ENCODE measurements around the gene NHSL1. TPM values are rescaled to one million over a fixed set of nuclear protein-coding genes. Genes with fewer than 3 reads are reported as not detected.

Gene NHSL1
- total RNA-seq, 1 donor from 2014 or later: 23.4 TPM

- Mint-ChIP-seq H3K36me3 (ENCODE audit: low read depth) (peaks cover 7% of the 10 kb centered on the region), H3K27me3 (ENCODE audit: low read depth) (no peaks in the 10 kb centered on the region), H3K4me1 (ENCODE audit: low read depth) (peaks cover 16% of the 10 kb centered on the region), H3K27ac (ENCODE audit: unreplicated experiment) (no peak overlapping the region), H3K9me3 (ENCODE audit: low read depth) (no peaks in the 10 kb centered on the region), H3K4me3 (ENCODE audit: unreplicated experiment) (no peak overlapping the region)
- no peak for TF ChIP-seq CTCF (IDR thresholded peaks at IDR 0.05)
- no peak for DNase-seq (ENCODE audit: low spot score)
Observed at GRCh38 chr6:138464085-138464484, 35.2 kb downstream of the NHSL1 start.

- Mint-ChIP-seq H3K4me3 (ENCODE audit: unreplicated experiment) (no peak overlapping the region), H3K36me3 (ENCODE audit: low read depth) (peaks cover 10% of the 10 kb centered on the region), H3K4me1 (ENCODE audit: low read depth) (peaks cover 16% of the 10 kb centered on the region), H3K27me3 (ENCODE audit: low read depth) (no peaks in the 10 kb centered on the region), H3K27ac (ENCODE audit: unreplicated experiment) (no peak overlapping the region), H3K9me3 (ENCODE audit: low read depth) (no peaks in the 10 kb centered on the region)
- DNase-seq (ENCODE audit: low spot score): no peak
- TF ChIP-seq CTCF (IDR thresholded peaks at IDR 0.05): no peak
Observed at GRCh38 chr6:138461647-138462046, 37.6 kb downstream of the NHSL1 start.

- H3K27ac Mint-ChIP-seq (ENCODE audit: unreplicated experiment): no peak overlapping the region
Observed at GRCh38 chr6:138456401-138456790, 42.9 kb downstream of the NHSL1 start.

GRCh38 chr6:138455746-138456400, 43.4 kb downstream of the NHSL1 start:
- Mint-ChIP-seq H3K27ac (ENCODE audit: unreplicated experiment) (no peak overlapping the region), H3K4me3 (ENCODE audit: unreplicated experiment) (no peak overlapping the region), H3K9me3 (ENCODE audit: low read depth) (no peaks in the 10 kb centered on the region), H3K27me3 (ENCODE audit: low read depth) (no peaks in the 10 kb centered on the region), H3K36me3 (ENCODE audit: low read depth) (peaks cover 3% of the 10 kb centered on the region), H3K4me1 (ENCODE audit: low read depth) (no peaks in the 10 kb centered on the region)
- TF ChIP-seq CTCF (IDR thresholded peaks at IDR 0.05): no peak
- no peak for DNase-seq (ENCODE audit: low spot score)

More at GRCh38 chr6:138456401-138456790, 42.9 kb downstream of the NHSL1 start:
- no peak for TF ChIP-seq CTCF (IDR thresholded peaks at IDR 0.05)
- H3K27me3 Mint-ChIP-seq (ENCODE audit: low read depth): no peaks in the 10 kb centered on the region
- H3K4me1 Mint-ChIP-seq (ENCODE audit: low read depth): no peaks in the 10 kb centered on the region
- H3K36me3 Mint-ChIP-seq (ENCODE audit: low read depth): peaks cover 4% of the 10 kb centered on the region
- DNase-seq (ENCODE audit: low spot score): no peak
- no peak overlapping the region for H3K4me3 Mint-ChIP-seq (ENCODE audit: unreplicated experiment)
- no peaks in the 10 kb centered on the region for H3K9me3 Mint-ChIP-seq (ENCODE audit: low read depth)

- no peaks in the 10 kb centered on the region for H3K9me3 Mint-ChIP-seq (ENCODE audit: low read depth)
- H3K4me3 Mint-ChIP-seq (ENCODE audit: unreplicated experiment): no peak overlapping the region
- peaks cover 3% of the 10 kb centered on the region for H3K36me3 Mint-ChIP-seq (ENCODE audit: low read depth)
- TF ChIP-seq CTCF (IDR thresholded peaks at IDR 0.05): no peak
- no peak for DNase-seq (ENCODE audit: low spot score)
- no peaks in the 10 kb centered on the region for H3K27me3 Mint-ChIP-seq (ENCODE audit: low read depth)
- no peak overlapping the region for H3K27ac Mint-ChIP-seq (ENCODE audit: unreplicated experiment)
- H3K4me1 Mint-ChIP-seq (ENCODE audit: low read depth): no peaks in the 10 kb centered on the region
Observed at GRCh38 chr6:138454981-138455706, 44.1 kb downstream of the NHSL1 start.

Data from chondrocyte (in vitro differentiated cells).